HG03135 (cell line): Measurements from ENCODE around the gene CFAP251.
"Not testable (repeated sequence)": the region's sequence is repeated elsewhere in the genome, so short reads cannot be mapped to it uniquely, and the experiment has no call there.

Experiments used
- ATAC-seq: cut with Tn5 transposase; IDR thresholded peaks from one replicate; pipeline ENCODE4 v1.9.1; 2021; ENCODE audit warnings: mild to moderate bottlenecking, moderate library complexity; ENCODE audit not compliant: unreplicated experiment

The CFAP251 gene

GRCh38 chr12:122024132-122024785 lies 105.9 kb downstream of the CFAP251 start:
- no peak for ATAC-seq

GRCh38 chr12:122026706-122027333 lies 108.4 kb downstream of the CFAP251 start:
- no peak for ATAC-seq

GRCh38 chr12:122028165-122028904 lies 109.9 kb downstream of the CFAP251 start:
- ATAC-seq: no peak

- ATAC-seq: no peak
Observed at GRCh38 chr12:122028905-122029560, 110.6 kb downstream of the CFAP251 start.

- no peak for ATAC-seq
Observed at GRCh38 chr12:122029620-122030423, 111.4 kb downstream of the CFAP251 start.

- no peak for ATAC-seq
Observed at GRCh38 chr12:122030424-122031035, 112.1 kb downstream of the CFAP251 start.

- ATAC-seq: no peak
Observed at GRCh38 chr12:122031342-122032216, 113.2 kb downstream of the CFAP251 start.

- ATAC-seq: no peak
Observed at GRCh38 chr12:122032580-122032979, 114.2 kb downstream of the CFAP251 start.

- no peak for ATAC-seq
Observed at GRCh38 chr12:122035292-122035691, 116.9 kb downstream of the CFAP251 start.

- ATAC-seq: no peak
Observed at GRCh38 chr12:122036153-122036552, 117.8 kb downstream of the CFAP251 start.

- peak; percentile 65 for ATAC-seq
Observed at GRCh38 chr12:122040579-122041386, 122.4 kb downstream of the CFAP251 start.

- not testable (repeated sequence) for ATAC-seq
Observed at GRCh38 chr12:122041458-122041857, 123.1 kb downstream of the CFAP251 start.

- no peak for ATAC-seq
Observed at GRCh38 chr12:122042910-122043309, 124.5 kb downstream of the CFAP251 start.

- no peak for ATAC-seq
Observed at GRCh38 chr12:122043476-122043875, 125.1 kb downstream of the CFAP251 start.

GRCh38 chr12:122045262-122045661 lies 126.9 kb downstream of the CFAP251 start:
- no peak for ATAC-seq

GRCh38 chr12:122046145-122046544 lies 127.8 kb downstream of the CFAP251 start:
- no peak for ATAC-seq

GRCh38 chr12:122048151-122048550 lies 129.8 kb downstream of the CFAP251 start:
- ATAC-seq: no peak

- no peak for ATAC-seq
Observed at GRCh38 chr12:122049827-122050226, 131.4 kb downstream of the CFAP251 start.
